Chondrocyte (in vitro differentiated cells): ENCODE data around the gene PCDHGB5. TPM values are rescaled to one million over a fixed set of nuclear protein-coding genes. Genes with fewer than 3 reads are reported as not detected.
"Not testable (repeated sequence)": the region's sequence is repeated elsewhere in the genome, so short reads cannot be mapped to it uniquely, and the experiment has no call there.

ENCODE experiments used
- DNase-seq: peaks from one replicate; pipeline ENCODE4 v3.0.0; 2021; ENCODE audit warnings: mixed read lengths, low spot score
- H3K27ac Mint-ChIP-seq: one replicate; pipeline ENCODE4 v1.8.0; 2021; ENCODE audit warnings: mild to moderate bottlenecking, moderate library complexity, mixed read lengths; ENCODE audit not compliant: unreplicated experiment
- H3K27me3 Mint-ChIP-seq: 2 replicates; pipeline ENCODE4 v1.8.0; 2021; ENCODE audit warnings: low read depth, mixed read lengths
- H3K36me3 Mint-ChIP-seq: 2 replicates; pipeline ENCODE4 v1.8.0; 2021; ENCODE audit warnings: low read depth, mixed read lengths
- H3K4me1 Mint-ChIP-seq: 2 replicates; pipeline ENCODE4 v1.8.0; 2021; ENCODE audit warnings: low read depth, mild to moderate bottlenecking, mixed read lengths
- H3K4me3 Mint-ChIP-seq: one replicate; pipeline ENCODE4 v1.8.0; 2021; ENCODE audit warnings: mild to moderate bottlenecking, moderate library complexity, mixed read lengths; ENCODE audit not compliant: unreplicated experiment
- H3K9me3 Mint-ChIP-seq: 2 replicates; pipeline ENCODE4 v1.8.0; 2021; ENCODE audit warnings: low read depth, mixed read lengths
- total RNA-seq: library from RNA; stranded (reverse); gene quantifications from 3 replicates; pipeline ENCODE4 v1.2.1, GENCODE V29; 2021
- TF ChIP-seq, protein P1 (sequence below): fragments of 200-600 bp; sonication (generic); IDR thresholded peaks from 2 replicates; pipeline ENCODE4 v1.5.0; 2021; ENCODE audit warnings: antibody characterized with exemption, mild to moderate bottlenecking, moderate library complexity

Gene PCDHGB5
- total RNA-seq, 1 donor from 2014 or later = 1.1 TPM

GRCh38 chr5:141430332-141431113 lies 32.8 kb downstream of the PCDHGB5 start, which contains the start of gene PCDHGA12:
Gene PCDHGA12, plus strand, starts transcription at chr5:141430507. Its CDS starts 253 bp downstream, at chr5:141430760.
- Mint-ChIP-seq H3K27me3 (no peaks in the 10 kb centered on the region), H3K36me3 (peaks cover 49% of the 10 kb centered on the region), H3K4me1 (no peaks in the 10 kb centered on the region), H3K9me3 (peaks cover 47% of the 10 kb centered on the region), H3K4me3 (no peak within 1 kb of the TSS), H3K27ac (no peak within 1 kb of the TSS)
- DNase-seq = no peak
- TF ChIP-seq, protein P1, sequence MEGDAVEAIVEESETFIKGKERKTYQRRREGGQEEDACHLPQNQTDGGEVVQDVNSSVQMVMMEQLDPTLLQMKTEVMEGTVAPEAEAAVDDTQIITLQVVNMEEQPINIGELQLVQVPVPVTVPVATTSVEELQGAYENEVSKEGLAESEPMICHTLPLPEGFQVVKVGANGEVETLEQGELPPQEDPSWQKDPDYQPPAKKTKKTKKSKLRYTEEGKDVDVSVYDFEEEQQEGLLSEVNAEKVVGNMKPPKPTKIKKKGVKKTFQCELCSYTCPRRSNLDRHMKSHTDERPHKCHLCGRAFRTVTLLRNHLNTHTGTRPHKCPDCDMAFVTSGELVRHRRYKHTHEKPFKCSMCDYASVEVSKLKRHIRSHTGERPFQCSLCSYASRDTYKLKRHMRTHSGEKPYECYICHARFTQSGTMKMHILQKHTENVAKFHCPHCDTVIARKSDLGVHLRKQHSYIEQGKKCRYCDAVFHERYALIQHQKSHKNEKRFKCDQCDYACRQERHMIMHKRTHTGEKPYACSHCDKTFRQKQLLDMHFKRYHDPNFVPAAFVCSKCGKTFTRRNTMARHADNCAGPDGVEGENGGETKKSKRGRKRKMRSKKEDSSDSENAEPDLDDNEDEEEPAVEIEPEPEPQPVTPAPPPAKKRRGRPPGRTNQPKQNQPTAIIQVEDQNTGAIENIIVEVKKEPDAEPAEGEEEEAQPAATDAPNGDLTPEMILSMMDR = no peak

- H3K27me3 Mint-ChIP-seq = no peaks in the 10 kb centered on the region
- TF ChIP-seq, protein P1 = no peak
- no peak for DNase-seq
- peaks cover 43% of the 10 kb centered on the region for H3K36me3 Mint-ChIP-seq
- no peaks in the 10 kb centered on the region for H3K4me1 Mint-ChIP-seq
- H3K9me3 Mint-ChIP-seq = peaks cover 41% of the 10 kb centered on the region
- no peak overlapping the region for H3K4me3 Mint-ChIP-seq
- no peak overlapping the region for H3K27ac Mint-ChIP-seq
Observed at GRCh38 chr5:141431286-141431685, 33.5 kb downstream of the PCDHGB5 start.

GRCh38 chr5:141432308-141432707 lies 34.6 kb downstream of the PCDHGB5 start:
- H3K9me3 Mint-ChIP-seq = peaks cover 32% of the 10 kb centered on the region
- H3K4me1 Mint-ChIP-seq, H3K4me3 Mint-ChIP-seq, H3K27ac Mint-ChIP-seq, DNase-seq, H3K27me3 Mint-ChIP-seq: not testable (repeated sequence)
- peaks cover 36% of the 10 kb centered on the region for H3K36me3 Mint-ChIP-seq

DNA sequence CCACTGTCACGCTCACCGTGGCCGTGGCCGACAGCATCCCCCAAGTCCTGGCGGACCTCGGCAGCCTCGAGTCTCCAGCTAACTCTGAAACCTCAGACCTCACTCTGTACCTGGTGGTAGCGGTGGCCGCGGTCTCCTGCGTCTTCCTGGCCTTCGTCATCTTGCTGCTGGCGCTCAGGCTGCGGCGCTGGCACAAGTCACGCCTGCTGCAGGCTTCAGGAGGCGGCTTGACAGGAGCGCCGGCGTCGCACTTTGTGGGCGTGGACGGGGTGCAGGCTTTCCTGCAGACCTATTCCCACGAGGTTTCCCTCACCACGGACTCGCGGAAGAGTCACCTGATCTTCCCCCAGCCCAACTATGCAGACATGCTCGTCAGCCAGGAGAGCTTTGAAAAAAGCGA lies 35.0 kb downstream of the PCDHGB5 start:
- Mint-ChIP-seq H3K36me3 (peaks cover 33% of the 10 kb centered on the region), H3K9me3 (peaks cover 32% of the 10 kb centered on the region)
- not testable (repeated sequence) for H3K4me3 Mint-ChIP-seq, H3K27ac Mint-ChIP-seq, H3K27me3 Mint-ChIP-seq, DNase-seq, H3K4me1 Mint-ChIP-seq

DNA sequence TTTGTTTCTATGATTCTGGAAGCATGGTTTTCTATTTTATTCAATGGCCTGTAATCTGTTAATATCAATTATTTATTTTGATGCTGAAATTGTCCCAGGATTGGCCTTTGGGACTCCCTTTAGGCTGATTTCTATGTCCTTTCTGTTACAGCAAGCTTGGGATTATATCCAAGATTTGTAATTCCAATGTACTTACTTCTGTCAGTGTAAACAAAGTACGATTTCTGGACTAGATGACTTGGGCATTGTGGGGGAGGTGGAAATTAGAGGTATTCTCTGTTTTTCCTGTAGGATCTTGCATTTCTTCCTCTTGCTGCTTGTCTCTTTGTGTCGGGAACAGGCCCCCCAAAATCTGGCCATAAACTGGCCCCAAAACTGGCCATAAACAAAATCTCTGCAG lies 36.3 kb downstream of the PCDHGB5 start:
- TF ChIP-seq, protein P1 = no peak
- DNase-seq = no peak
- H3K36me3 Mint-ChIP-seq = peaks cover 27% of the 10 kb centered on the region
- H3K4me1 Mint-ChIP-seq = peaks cover 4% of the 10 kb centered on the region
- H3K27ac Mint-ChIP-seq = no peak overlapping the region
- no peaks in the 10 kb centered on the region for H3K27me3 Mint-ChIP-seq
- H3K9me3 Mint-ChIP-seq = peaks cover 26% of the 10 kb centered on the region
- no peak overlapping the region for H3K4me3 Mint-ChIP-seq

- DNase-seq = no peak
- H3K9me3 Mint-ChIP-seq = peaks cover 21% of the 10 kb centered on the region
- TF ChIP-seq, protein P1 = no peak
- H3K4me1 Mint-ChIP-seq = peaks cover 4% of the 10 kb centered on the region
- H3K27ac Mint-ChIP-seq = no peak overlapping the region
- H3K36me3 Mint-ChIP-seq = peaks cover 16% of the 10 kb centered on the region
- H3K27me3 Mint-ChIP-seq = no peaks in the 10 kb centered on the region
- no peak overlapping the region for H3K4me3 Mint-ChIP-seq
Observed at GRCh38 chr5:141437221-141437620, 39.5 kb downstream of the PCDHGB5 start.
